Adrenal gland (tissue), 19 donors: Measurements from ENCODE around the gene HSFX2. TPM values are rescaled to one million over a fixed set of nuclear protein-coding genes. Genes with fewer than 3 reads are reported as not detected.
"Not testable (repeated sequence)": the region's sequence is repeated elsewhere in the genome, so short reads cannot be mapped to it uniquely, and the experiment has no call there.

Experiments used
- DNase-seq, 7 donors: peaks; one replicate each; pipeline ENCODE4 v3.0.0-alpha.2; 2019 to 2020
- H3K27ac ChIP-seq, 5 donors: fragments of 200-600 bp; sonication (generic) in 4 of 5; 1 replicate in 3 of 5; 2 replicates in 2 of 5; pipeline versions ENCODE4 v1.5.1 to v1.8.0; 2016 to 2020; ENCODE audit warnings: mild to moderate bottlenecking in 1 of 5
- H3K27me3 ChIP-seq: fragments of 200-600 bp; 2 replicates; pipeline ENCODE4 v1.8.0; 2021
- H3K36me3 ChIP-seq, 2 donors: fragments of 200-600 bp; replicated peaks in 1 of 2; 1 replicate in 1 of 2; 2 replicates in 1 of 2; pipeline versions ENCODE4 v1.5.1 to v1.8.0; 2018 to 2022
- H3K4me1 ChIP-seq, 2 donors: fragments of 200-600 bp; replicated peaks in 1 of 2; 1 replicate in 1 of 2; 2 replicates in 1 of 2; pipeline versions ENCODE4 v1.5.1 to v1.8.0; 2018 to 2021
- H3K4me3 ChIP-seq, 4 donors: fragments of 200-600 bp; sonication (generic) in 3 of 4; one replicate each; pipeline ENCODE4 v1.5.1; 2016 to 2018
- H3K9me3 ChIP-seq, 3 donors: fragments of 200-600 bp; sonication (generic) in 1 of 3; replicated peaks in 1 of 3; 1 replicate in 2 of 3; 2 replicates in 1 of 3; pipeline versions ENCODE4 v1.5.1 to v1.8.0; 2016 to 2021
- CTCF ChIP-seq, 6 experiments: fragments of 450-650 bp in 4 of 6; fragments of 200-600 bp in 2 of 6; sonication (generic) in 1 of 6; IDR thresholded peaks; 1 replicate in 5 of 6; 2 replicates in 1 of 6; pipeline versions ENCODE4 v1.5.1 to v1.8.0; 2016 to 2021; ENCODE audit warnings: antibody characterized with exemption in 6 of 6, mild to moderate bottlenecking in 2 of 6, moderate library complexity in 1 of 6
- POLR2A ChIP-seq, 2 donors: fragments of 450-650 bp; IDR thresholded peaks; one replicate each; pipeline ENCODE4 v1.6.1; 2017; ENCODE audit warnings: antibody characterized with exemption in 2 of 2, mild to moderate bottlenecking in 2 of 2, moderate library complexity in 1 of 2
- WGBS, 4 donors: extraction: QIAGEN DNeasy Blood & Tissue Kit in 2 of 4; methylation state at CpG; one replicate each; pipeline versions ENCODE4 v1.1.5 to v1.1.7; 2013 to 2017; 5-methylcytosine and 5-hydroxymethylcytosine counted together
- intact Hi-C, 2 donors: fragments of 100-400 bp; cut with DNase I; formaldehyde crosslinking; loops; one replicate each; pipeline versions ENCODE4 v1.14.1 to v1.15.0; 2022 to 2023
- long read RNA-seq, 10 donors: library from polyadenylated mRNA in 3 of 10; unstranded in 2 of 10; stranded (forward) in 1 of 10; transcript quantifications; one replicate each; pipeline ENCODE4 v2.0.0 and lab custom pipeline, GENCODE V29; 2021 to 2026
- polyA plus RNA-seq, 3 donors: library from polyadenylated mRNA; stranded (reverse); fragments of 200-250 nt in 2 of 3; fragments of 350-450 nt in 1 of 3; fragmentation: Illumina TruSeq in 1 of 3; extraction: RNeasy Lipid Tissue Mini Kit (QIAGEN cat#74804) in 1 of 3; gene quantifications; one replicate each; pipeline ENCODE4 v1.2.3, GENCODE V29; 2013 to 2014
- total RNA-seq, 9 donors: library from RNA; depleted of rRNA in 4 of 9; stranded (reverse); fragments of >200 nt in 4 of 9; fragments of 120-200 nt in 1 of 9; fragmentation: NEBNext Ultra II Directional in 1 of 9; extraction: Animal tissue kit (Norgen Biotek cat#: 25700) in 1 of 9; gene quantifications; one replicate each; pipeline versions ENCODE4 v1.1.0 to v1.2.4, GENCODE V29; 2013 to 2023
- donor health status: healthy with polysubstance abuse.
- donor health status: Bipolar disorder and iron deficiency.
- donor health status: DM: yes; HTN: yes; CAD: no.
- donor health status: DM: no; HTN: no; CAD: no.
- donor health status: DM: no; HTN: no; CAD: no.
- donor health status: DM: yes; HTN: yes; CAD: no.

The HSFX2 gene
- total RNA-seq (under 1 TPM in 2 of 9 donors, not detected in 7; 0.18 to 0.70 TPM), polyA plus RNA-seq (1 to 10 TPM in 2 of 3 donors, not detected in 1; 1.8 to 2.5 TPM)
- long read RNA-seq, donor 1 = 0 reads
- long read RNA-seq, donor 2, partial matches to known transcripts = 0 of 1 reads
- long read RNA-seq, donor 2, other reads (novel, unspliced or antisense) = 0 of 1 reads
- long read RNA-seq, donor 3 = 0 reads
- long read RNA-seq, donor 4 = 0 reads
- long read RNA-seq, donor 5 = 0 reads
- long read RNA-seq, donor 6 = 0 reads
- long read RNA-seq, donor 7, partial matches to known transcripts = 0 of 1 reads
- long read RNA-seq, donor 7, other reads (novel, unspliced or antisense) = 0 of 1 reads
- long read RNA-seq, donor 8 = 0 reads
- long read RNA-seq, donor 9 = 0 reads
- long read RNA-seq, donor 10 = 0 reads

- DNase-seq, H3K4me1 ChIP-seq, H3K4me3 ChIP-seq, H3K9me3 ChIP-seq, intact Hi-C loops, H3K36me3 ChIP-seq, H3K27ac ChIP-seq, H3K27me3 ChIP-seq: not testable (repeated sequence)
- WGBS, 4 donors = no CpG with 5 or more reads among the region's 17 CpGs
These were observed at the start of gene HSFX2 for GRCh38 chrX:149595214-149595613. Gene HSFX2, minus strand, starts transcription at chrX:149595314. Its CDS starts 614 bp downstream, at chrX:149594700.

GRCh38 chrX:149643496-149643895 lies 48.4 kb upstream of the HSFX2 start:
- H3K4me3 ChIP-seq = no peak overlapping the region
- WGBS, 4 donors = 64 to 77% (median 73%) methylated on average over 4 of the region's 4 CpGs
- TF ChIP-seq POLR2A (IDR thresholded peaks at IDR 0.05) (no peak), CTCF (IDR thresholded peaks at IDR 0.05) (no peak)
- no peak for DNase-seq
- H3K36me3 ChIP-seq = no peaks in the 10 kb centered on the region
- no peaks in the 10 kb centered on the region for H3K9me3 ChIP-seq
- H3K27ac ChIP-seq = no peak overlapping the region
- peaks cover 5% of the 10 kb centered on the region for H3K27me3 ChIP-seq
- H3K4me1 ChIP-seq = no peaks in the 10 kb centered on the region
- intact Hi-C loops = no loop called here

GRCh38 chrX:149641835-149642234 lies 46.7 kb upstream of the HSFX2 start:
- DNase-seq = no peak
- intact Hi-C loops = no loop called here
- Histone ChIP-seq H3K27me3 (peaks cover 5% of the 10 kb centered on the region), H3K9me3 (no peaks in the 10 kb centered on the region), H3K27ac (no peak overlapping the region), H3K36me3 (no peaks in the 10 kb centered on the region), H3K4me3 (no peak overlapping the region), H3K4me1 (no peaks in the 10 kb centered on the region)
- WGBS, 4 donors = 44 to 67% (median 62%) methylated on average over 2 of the region's 2 CpGs
- TF ChIP-seq POLR2A (IDR thresholded peaks at IDR 0.05) = no peak
- no peak for TF ChIP-seq CTCF (IDR thresholded peaks at IDR 0.05)

GRCh38 chrX:149641432-149641831 lies 46.3 kb upstream of the HSFX2 start:
- Histone ChIP-seq H3K4me1 (no peaks in the 10 kb centered on the region), H3K27ac (no peak overlapping the region), H3K4me3 (no peak overlapping the region), H3K9me3 (no peaks in the 10 kb centered on the region), H3K27me3 (peaks cover 3% of the 10 kb centered on the region), H3K36me3 (no peaks in the 10 kb centered on the region)
- 41 to 52% (median 52%) methylated on average over 3 of the region's 3 CpGs for WGBS, 4 donors
- TF ChIP-seq POLR2A (IDR thresholded peaks at IDR 0.05) = no peak
- TF ChIP-seq CTCF (IDR thresholded peaks at IDR 0.05) = no peak
- DNase-seq = no peak
- intact Hi-C loops = no loop called here

- no peaks in the 10 kb centered on the region for H3K9me3 ChIP-seq
- no peak overlapping the region for H3K4me3 ChIP-seq
- H3K27me3 ChIP-seq = peaks cover 3% of the 10 kb centered on the region
- intact Hi-C loops = no loop called here
- DNase-seq = no peak
- WGBS, 4 donors = 62 to 72% methylated on average over 3 of the region's 3 CpGs; no CpG with 5 or more reads in 2 of the 4 donors
- TF ChIP-seq CTCF (IDR thresholded peaks at IDR 0.05) = no peak
- no peak for TF ChIP-seq POLR2A (IDR thresholded peaks at IDR 0.05)
- no peaks in the 10 kb centered on the region for H3K4me1 ChIP-seq
- no peaks in the 10 kb centered on the region for H3K36me3 ChIP-seq
- no peak overlapping the region for H3K27ac ChIP-seq
These were observed 44.5 kb upstream of the HSFX2 start for GRCh38 chrX:149639568-149639967.
